ENCODE data around the gene DPH1. TPM values are rescaled to one million over a fixed set of nuclear protein-coding genes. Genes with fewer than 3 reads are reported as not detected.

Gene DPH1
- total and polyA plus RNA-seq, 8 donors: 21.8 to 74.4 (median 32.2) TPM

DNA sequence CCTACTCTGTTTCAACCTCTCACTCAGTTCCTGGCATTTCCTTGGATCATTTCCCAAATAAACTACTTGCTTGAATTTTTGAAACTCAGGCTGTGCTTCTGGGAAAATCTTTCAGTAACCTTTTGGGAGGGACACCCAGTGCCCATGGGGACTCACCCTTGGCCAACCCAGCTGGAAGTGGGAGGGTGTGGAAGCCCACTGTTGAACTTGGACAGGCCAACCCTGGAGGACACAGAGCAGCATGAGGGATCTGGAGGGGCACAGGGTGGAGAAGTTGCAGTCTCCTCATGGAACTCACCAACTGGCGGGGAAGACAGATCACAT lies 16.0 kb upstream of the DPH1 start:
- WGBS, 2 donors: 97 to 100% methylated on average over 1 of the region's 1 CpG
- ATAC-seq: no peak
- TF ChIP-seq, protein P1, sequence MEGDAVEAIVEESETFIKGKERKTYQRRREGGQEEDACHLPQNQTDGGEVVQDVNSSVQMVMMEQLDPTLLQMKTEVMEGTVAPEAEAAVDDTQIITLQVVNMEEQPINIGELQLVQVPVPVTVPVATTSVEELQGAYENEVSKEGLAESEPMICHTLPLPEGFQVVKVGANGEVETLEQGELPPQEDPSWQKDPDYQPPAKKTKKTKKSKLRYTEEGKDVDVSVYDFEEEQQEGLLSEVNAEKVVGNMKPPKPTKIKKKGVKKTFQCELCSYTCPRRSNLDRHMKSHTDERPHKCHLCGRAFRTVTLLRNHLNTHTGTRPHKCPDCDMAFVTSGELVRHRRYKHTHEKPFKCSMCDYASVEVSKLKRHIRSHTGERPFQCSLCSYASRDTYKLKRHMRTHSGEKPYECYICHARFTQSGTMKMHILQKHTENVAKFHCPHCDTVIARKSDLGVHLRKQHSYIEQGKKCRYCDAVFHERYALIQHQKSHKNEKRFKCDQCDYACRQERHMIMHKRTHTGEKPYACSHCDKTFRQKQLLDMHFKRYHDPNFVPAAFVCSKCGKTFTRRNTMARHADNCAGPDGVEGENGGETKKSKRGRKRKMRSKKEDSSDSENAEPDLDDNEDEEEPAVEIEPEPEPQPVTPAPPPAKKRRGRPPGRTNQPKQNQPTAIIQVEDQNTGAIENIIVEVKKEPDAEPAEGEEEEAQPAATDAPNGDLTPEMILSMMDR (IDR thresholded peaks at IDR 0.05): no peak
- H3K4me1 ChIP-seq: peaks cover 9 to 13% (median 9%) of the 10 kb centered on the region in 3 donors
- DNase-seq: no peak
- no peak overlapping the region for H3K27ac ChIP-seq
- H3K9me3 ChIP-seq: no peaks in the 10 kb centered on the region
- H3K36me3 ChIP-seq: no peaks in the 10 kb centered on the region
- no peak overlapping the region for H3K4me3 ChIP-seq
- no peaks in the 10 kb centered on the region for H3K27me3 ChIP-seq
- intact Hi-C loops (cut with DNase I): no loop called here
- no peak for FAIRE-seq

DNA sequence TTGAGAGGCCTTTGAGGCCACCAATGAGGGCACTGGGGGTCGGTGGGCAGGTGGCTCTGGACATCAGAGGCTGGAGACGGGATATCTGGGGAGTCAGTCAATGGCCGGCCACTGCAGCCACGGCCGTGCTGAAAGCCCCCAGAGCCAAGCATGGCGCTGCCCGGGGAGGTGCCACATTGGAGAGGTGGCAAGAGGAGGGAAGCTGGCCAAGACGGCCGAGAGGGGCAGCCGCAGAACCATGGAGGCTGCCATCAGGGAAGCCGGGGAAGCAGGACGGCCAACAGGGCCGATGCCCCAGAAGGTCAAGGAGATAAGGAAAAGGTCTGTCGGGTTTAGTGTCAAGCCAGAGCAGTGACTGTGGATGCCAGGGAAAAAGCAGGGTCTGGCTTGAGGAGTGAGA lies 14.6 kb upstream of the DPH1 start:
- Histone ChIP-seq H3K27ac (no peak overlapping the region), H3K27me3 (no peaks in the 10 kb centered on the region), H3K4me1 (peaks cover 9 to 13% (median 9%) of the 10 kb centered on the region in 3 donors), H3K4me3 (no peak overlapping the region), H3K9me3 (no peaks in the 10 kb centered on the region), H3K36me3 (no peaks in the 10 kb centered on the region)
- 70 to 81% methylated on average over 14 of the region's 14 CpGs for WGBS, 2 donors
- intact Hi-C loops (cut with DNase I): no loop called here
- TF ChIP-seq, protein P1 (IDR thresholded peaks at IDR 0.05): no peak
- FAIRE-seq (no peak), DNase-seq (no peak), ATAC-seq (no peak)

DNA sequence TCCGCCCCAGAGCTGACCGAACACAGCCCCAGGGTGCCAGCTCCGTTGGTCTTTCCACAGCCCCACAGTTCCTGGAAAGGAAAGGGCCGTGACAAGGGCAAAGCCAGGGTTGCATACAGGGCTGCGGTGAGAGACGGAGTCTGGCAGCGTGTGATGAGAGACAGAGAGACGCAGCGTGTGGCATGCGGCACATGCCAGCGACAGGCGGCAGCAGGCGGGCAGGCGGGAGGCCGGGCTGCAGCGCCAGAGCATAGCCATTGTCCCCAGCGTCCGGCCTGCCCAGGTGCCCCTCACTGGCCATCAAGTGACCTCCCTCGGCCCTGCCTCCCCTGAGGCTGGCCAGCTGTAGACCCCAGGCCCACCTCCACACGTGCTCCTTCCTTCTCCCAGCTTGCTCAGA lies 13.5 kb upstream of the DPH1 start:
- 89 to 91% methylated on average over 20 of the region's 20 CpGs for WGBS, 2 donors

DNA sequence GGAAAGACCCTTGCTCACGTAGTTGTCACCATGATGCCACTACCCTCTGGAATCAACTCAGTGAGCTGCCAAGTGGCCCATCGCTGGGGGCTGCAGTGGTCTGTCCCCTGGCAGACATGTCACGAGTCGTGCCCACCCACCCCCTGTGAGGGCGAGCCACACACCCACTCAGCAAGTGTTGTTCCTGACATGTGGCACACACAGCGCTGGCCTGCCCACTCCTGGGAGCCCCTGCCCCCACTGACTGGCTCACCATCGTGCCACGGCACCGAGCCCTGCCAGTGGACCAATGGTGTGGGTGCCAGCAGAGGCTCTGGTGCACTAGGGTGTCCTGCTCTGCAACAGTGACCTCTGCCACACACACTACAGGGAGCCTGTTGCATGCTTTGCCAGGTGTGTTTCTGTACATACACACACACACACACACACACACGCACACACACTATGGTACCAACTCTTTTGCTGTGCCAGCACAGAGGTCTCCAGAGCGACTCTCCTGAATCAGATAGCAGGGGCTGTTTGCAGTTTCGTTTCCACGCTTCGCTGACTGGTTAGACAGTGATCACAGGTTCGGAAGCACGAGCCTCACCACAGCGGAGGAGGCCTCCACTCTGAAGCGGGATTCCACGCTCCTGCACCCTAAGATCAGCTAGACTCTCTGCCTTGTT lies 12.5 kb upstream of the DPH1 start:
- Histone ChIP-seq H3K4me3 (no peak overlapping the region), H3K4me1 (peaks cover 0 to under 1% (median 0%) of the 10 kb centered on the region in 3 donors), H3K27me3 (no peaks in the 10 kb centered on the region), H3K27ac (no peak overlapping the region), H3K9me3 (no peaks in the 10 kb centered on the region), H3K36me3 (no peaks in the 10 kb centered on the region)
- no peak for FAIRE-seq
- intact Hi-C loops (cut with DNase I): no loop called here
- peak in 3 of 4 donors; percentile 29 to 68 (median 68) for ATAC-seq
- DNase-seq: no peak
- 84 to 85% methylated on average over 19 of the region's 19 CpGs for WGBS, 2 donors
- TF ChIP-seq, protein P1 (IDR thresholded peaks at IDR 0.05): no peak

More for the DNA sequence above, 13.5 kb upstream of the DPH1 start:
- Histone ChIP-seq H3K27me3 (no peaks in the 10 kb centered on the region), H3K4me3 (no peak overlapping the region), H3K4me1 (peaks cover 5 to 9% (median 8%) of the 10 kb centered on the region in 3 donors), H3K36me3 (no peaks in the 10 kb centered on the region), H3K9me3 (no peaks in the 10 kb centered on the region), H3K27ac (no peak overlapping the region)
- DNase-seq: no peak
- TF ChIP-seq, protein P1 (IDR thresholded peaks at IDR 0.05): no peak
- intact Hi-C loops (cut with DNase I): no loop called here
- no peak for ATAC-seq
- FAIRE-seq: no peak

DNA sequence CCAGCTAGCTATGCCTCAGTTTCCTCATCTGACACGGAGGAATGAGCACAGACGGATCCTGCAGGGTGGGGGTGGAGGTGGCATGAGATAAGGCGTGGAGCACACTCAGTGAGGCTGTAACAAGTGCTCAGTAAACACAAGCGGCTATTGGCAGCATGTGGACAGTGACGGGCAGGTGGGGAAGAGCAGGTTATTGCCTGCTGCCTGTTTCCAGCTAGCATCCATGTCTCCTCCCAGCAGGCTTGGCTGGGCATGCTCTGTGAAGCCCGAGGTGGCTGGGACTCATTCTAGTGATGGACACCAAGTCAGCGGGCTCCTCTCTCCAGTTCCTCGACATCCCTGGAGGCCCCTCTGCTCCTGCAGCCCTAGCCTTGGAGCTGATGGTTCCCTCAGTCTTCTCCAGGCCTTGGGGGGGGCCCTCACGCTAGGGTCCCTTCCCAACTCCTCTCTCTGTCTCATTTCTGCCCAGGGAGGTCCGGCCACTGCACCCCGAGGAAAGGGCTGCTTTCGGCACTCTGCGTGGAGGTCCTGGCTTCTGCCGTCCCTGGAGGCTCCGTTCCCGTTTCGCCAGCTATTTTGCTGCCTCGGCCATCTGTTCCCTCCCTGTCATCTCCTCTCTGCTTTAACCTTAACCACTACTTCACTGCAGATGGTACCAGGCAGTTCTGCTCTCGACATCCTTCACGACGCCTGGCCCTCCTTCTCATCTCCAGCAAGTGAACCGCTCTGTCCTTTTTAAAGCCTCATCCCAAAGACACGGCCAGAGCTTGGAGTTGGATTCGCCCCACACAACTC lies 11.0 kb upstream of the DPH1 start:
- Histone ChIP-seq H3K4me3 (no peak overlapping the region), H3K27ac (no peak overlapping the region), H3K4me1 (peaks cover 0 to under 1% (median 0%) of the 10 kb centered on the region in 3 donors), H3K36me3 (no peaks in the 10 kb centered on the region), H3K27me3 (no peaks in the 10 kb centered on the region), H3K9me3 (no peaks in the 10 kb centered on the region)
- TF ChIP-seq, protein P1 (IDR thresholded peaks at IDR 0.05): no peak
- 65 to 67% methylated on average over 24 of the region's 24 CpGs for WGBS, 2 donors
- DNase-seq: no peak
- intact Hi-C loops (cut with DNase I): no loop called here
- FAIRE-seq: no peak
- ATAC-seq: peak in 2 of 4 donors; percentile 22 to 33

All from pancreas (tissue), 10 donors.